Activated CD4-positive, alpha-beta T cell treated with anti-CD3 and anti-CD28 coated beads, Interleukin-2, amount 50 U/mL, for 4 hours (primary cell): ENCODE data around the gene ZCCHC7.
"Not testable (repeated sequence)": the region's sequence is repeated elsewhere in the genome, so short reads cannot be mapped to it uniquely, and the experiment has no call there.

Source experiments
- DNase-seq, 2 experiments: peaks; one replicate each; pipeline ENCODE4 v3.0.0-alpha.2; 2020

The ZCCHC7 gene

DNA sequence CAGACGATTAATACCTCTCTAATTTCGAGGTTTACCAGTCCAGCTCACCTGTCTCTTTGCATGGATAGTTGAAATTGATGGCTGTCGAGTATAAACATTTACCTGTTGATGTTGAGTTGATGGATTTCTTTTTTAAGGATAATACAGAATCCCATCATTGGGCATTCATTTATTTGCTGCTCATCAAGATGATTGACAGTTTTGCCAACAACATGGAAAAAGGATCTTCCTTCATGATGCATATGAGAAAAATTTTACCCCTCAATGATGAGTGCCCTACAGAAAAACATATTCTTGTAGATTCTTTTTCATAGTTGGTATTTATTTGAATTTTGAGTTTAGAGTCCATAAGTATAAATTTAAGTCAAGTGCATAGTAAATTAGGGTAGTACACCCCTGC lies 59.2 kb downstream of the ZCCHC7 start:
- no peak for DNase-seq

DNA sequence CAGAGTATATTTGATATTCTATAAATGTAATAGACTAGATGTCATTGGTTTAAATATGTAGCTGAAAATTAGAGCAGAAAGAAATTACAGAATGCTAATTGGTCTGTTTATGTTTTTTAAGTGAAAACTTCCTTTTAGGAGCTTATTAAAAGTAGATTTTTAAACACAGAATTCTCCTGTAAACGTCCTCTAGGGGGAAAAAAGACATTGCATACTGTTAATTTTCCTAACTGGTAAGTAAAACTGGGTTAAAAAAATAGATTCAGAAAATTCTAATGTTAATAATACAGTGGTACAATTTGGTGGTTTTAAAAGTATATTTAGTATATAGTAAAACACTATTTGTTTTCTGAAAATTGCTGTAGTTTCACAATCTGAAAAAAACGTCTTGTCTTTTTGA lies 59.8 kb downstream of the ZCCHC7 start:
- DNase-seq, result no peak

DNA sequence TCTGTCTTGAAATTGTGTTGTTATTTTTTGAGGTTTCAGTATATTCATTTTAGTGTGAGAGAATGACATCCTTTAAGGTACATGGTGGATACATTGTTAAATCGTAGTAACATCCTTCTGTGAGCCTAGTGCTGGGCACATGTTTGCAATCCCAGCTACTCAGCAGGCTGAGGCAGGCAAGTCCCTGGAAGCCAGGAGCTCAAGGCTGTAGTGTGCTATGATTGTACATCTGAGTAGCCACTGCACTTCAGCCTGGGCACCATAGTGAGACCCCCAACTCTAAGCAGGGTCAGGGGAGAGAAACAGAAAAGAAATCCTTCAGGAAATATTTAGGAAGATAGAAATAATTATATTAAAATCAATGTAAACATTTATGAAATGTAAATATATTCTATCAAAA lies 62.3 kb downstream of the ZCCHC7 start:
- DNase-seq, result no peak

DNA sequence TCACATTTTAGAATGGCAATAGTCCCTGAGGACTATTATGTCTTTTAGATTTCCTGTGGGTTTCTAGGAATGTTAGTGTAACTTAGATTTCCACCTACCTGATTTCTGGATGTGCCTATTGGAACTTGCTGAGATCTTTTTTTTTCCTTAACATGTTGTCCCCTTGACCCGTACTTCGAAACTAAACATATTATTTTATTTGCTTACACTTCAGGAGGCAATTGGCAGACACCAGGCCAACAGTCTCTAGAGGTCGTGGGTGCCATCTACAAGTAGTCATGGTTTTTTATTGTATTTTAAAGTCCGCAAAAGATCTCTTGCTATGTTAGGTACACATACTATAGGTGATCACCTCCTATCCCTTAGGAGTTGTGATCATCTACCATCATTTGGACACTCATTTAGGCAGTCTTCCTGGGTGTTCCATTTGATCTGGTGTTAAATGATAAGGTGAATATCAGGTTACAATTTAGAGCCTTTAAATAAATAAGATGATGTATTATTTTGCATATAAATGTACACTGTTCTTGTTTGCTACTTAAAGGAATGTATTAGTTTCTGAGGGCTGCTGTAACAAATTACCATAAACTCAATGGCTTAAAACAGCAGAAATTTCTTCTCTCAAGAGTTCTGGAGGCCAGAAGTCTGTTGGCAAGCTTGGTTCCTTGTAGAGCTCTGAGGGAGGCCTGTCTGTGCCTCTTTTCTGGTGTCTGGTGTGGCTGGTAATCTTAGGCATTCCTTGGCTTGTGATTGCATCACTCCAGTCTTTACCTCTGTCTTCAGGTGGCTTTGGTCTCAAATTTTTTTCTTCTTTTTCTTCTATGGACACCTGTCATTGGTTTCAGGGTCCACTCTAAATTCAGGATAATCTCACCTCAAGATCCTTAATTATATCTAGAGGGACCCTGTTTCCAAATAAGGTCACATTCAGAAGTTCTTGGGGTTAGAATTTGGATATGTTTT lies 64.8 kb downstream of the ZCCHC7 start:
- no peak for DNase-seq

DNA sequence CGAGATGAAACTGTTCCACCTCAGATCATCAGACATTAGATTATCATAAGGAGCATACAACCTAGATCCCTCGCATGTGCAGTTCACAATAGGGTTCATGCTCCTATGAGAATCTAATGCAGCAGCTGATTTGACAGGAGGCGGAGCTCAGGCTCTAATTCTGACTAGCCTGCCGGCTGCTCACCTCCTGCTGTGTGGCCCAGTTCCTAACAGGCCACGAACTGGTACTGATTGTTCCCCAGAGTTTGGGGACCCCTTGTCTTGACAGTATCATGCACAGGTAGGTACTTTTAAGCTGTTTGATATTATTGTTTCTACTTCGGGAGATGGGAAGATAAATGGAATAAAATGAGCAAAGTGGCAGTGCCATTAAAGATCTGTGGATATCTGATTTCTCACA lies 66.9 kb downstream of the ZCCHC7 start:
- DNase-seq, result no peak

DNA sequence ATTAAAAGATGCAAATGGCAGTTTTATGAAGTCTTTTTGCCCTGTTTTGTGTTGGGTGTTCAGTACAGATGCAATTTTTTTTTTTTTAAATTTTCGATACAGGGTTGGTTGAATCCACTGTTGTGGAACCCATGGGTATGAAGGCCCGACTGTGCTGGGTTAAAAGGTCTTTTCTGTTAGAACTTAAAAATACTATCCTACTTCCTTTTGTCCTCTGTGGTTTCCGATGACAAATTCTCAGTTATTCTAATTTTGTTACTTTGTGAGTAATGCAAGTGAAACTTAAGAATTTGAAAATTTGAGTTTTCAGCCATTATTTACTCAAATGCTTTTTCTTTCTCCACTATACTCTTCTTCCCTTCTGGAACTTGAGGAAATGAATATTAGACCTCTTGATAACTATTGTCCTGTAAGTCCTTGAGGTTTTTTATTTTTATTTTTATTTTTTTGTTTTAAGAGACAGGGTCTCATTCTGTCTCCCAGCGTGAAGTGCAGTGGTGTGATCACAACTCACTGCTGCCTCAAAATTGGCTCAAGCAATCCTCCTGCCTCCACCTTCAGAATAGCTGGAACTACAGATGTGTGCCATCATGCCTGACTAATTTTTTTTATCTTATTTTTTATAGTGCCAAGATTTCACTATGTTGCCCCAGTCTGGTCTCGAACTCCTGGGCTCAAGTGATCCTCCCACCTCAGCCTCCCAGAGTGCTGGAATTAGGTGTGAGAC lies 67.5 kb downstream of the ZCCHC7 start:
- DNase-seq, result no peak

DNA sequence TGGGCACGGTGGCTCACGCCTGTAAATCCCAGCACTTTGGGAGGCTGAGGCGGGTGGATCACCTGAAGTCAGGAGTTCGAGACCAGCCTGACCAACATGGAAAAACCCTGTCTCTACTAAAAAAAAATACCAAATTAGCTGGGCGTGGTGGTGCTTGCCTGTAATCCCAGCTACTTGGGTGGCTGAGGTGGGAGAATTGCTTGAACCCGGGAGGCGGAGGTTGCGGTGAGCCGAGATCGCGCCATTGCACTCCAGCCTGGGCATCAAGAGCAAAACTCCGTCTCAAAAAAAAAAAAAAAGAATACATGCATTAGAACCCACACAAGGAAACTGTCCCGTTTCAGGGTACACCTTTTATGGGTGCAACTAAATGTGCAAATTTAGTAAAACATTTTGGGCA lies 70.4 kb downstream of the ZCCHC7 start:
- DNase-seq, result not testable (repeated sequence)

DNA sequence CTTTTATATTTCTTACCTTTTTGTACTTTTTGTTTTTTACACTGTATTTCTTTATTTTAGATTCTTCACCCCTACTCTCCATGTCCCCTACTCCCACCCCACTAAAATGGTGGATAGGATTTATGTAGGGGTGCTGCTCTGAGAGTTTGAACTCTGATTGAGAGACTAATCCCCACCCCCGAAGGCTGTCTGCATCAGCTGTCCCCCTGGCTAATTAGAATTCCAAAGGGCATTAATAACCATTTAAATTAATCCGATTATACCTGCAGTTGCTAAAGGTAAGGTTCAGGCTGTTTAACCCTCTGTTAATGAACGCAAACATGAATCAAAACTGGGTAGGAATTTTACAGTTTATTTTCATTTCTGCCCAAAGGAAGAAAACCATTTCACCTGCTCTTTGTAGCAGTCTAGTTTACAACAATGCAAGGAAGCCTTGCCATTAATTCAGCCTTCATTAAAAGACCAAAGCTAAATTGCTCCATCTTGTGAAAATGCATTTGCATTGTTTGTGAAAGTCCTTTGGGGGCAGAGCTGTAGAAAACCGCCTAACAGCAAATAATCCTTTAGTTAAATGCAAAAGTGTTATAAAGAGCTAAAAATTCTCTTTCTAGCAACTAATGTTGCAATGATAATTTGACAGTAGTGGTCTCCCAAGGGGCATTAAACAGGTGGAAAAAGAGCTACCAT lies 71.2 kb downstream of the ZCCHC7 start:
- no peak for DNase-seq

DNA sequence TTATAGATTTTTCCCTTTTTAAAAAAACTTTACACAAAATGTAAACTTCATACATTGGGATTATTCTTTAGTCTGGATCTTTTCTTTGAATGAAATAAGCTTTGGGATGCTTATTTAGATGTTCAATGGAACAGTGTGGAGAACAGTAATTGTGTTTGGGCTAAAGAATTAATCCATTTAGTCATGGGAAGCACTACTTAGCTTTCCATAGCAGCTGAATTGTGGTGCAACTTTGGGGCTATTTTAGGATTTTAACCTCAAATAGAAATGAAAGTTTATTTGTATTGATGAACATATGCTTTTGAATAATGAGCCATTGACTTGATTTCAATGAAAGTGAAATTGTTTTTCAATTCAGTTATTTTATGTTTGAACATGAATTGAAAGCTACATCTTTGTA lies 72.4 kb downstream of the ZCCHC7 start:
- no peak for DNase-seq

DNA sequence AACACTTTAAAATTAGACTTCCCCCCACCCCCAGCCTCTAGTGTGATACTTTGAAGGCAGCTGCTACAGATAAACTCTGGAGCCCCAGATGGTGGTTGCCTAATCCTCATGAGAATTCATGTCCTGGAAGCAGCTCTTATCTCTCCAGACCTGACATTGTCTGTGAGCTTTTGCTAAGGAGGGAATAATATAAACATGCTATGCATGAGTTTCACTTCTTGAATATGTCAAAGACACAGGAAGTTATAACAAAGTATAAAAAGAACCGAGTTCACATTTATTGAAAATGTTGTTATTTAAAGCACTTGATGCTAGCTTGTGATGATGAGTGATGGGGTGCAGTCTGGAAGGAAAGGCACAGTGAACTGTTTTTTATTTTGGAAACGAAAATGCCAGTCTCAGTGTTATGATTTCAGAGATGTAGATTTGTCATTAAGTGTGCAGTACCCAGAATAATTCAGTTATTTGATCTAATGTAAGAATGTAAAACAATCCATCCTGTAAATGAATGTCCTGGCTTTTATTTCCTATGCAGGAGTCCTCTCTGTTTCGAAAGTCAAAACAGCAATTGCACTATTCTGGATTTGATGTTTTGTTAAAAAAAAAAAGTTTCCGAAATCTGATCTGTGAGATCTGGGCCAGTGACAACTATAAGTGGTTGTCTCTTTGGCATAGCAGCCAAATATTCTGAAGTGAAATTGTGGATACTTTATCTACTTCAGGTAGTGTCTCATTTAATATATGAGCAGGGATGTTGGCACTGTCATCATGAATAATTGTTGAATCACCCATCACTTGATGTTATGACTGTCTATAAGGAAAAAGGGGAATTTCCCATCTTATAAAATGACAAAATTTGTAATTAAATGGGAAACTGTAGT lies 77.0 kb downstream of the ZCCHC7 start:
- no peak for DNase-seq

DNA sequence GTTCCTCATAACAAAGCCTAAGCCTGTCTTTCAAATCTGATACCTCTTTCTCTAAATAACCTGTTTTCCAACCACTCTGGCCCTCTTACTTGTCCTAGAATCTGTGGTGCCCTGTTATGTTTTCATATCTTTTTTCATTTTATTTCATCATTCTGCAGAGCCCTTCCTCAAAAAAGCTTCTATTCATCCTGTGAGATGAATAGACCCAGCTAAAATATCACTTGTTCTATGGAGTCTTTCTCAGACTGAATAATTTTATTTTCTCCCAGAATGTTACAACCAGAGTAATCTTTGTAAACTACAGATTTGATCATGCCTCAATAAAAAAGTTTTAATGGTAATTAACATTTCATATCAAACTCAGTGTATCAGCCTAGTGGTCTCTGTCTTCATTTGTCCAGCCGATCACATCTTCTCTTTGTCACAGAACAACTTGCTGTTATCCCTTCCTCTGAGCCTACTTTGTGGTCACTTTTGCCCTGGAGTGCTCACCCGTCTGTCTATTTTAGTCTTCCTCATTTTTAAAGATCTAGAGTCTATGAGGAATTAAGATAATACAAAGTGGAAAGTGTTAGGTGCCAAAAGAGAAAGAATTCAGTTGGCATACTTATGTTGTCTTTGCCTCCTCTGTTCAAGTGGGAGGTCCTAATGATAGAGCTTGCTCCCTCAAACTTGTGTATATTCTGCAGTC lies 77.8 kb downstream of the ZCCHC7 start:
- no peak for DNase-seq

DNA sequence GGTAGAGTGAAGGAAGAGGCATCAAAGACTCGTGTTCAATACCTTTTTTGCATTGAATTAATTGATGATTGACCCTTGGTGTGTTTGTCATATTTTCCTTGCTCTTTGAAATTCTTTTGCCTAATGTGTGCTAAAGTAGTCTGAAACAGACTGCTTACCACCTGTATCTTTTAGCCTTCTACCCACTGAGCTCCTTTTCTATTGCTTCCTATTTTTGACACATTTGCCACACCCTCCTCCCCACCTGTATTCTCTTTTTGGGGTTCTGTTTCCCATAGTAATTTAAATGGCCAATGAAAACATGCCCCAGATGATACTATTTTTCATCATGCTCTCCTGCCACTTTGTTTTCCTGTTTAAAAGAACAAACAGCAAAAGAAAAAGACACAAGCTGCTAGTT lies 78.5 kb downstream of the ZCCHC7 start:
- no peak for DNase-seq

DNA sequence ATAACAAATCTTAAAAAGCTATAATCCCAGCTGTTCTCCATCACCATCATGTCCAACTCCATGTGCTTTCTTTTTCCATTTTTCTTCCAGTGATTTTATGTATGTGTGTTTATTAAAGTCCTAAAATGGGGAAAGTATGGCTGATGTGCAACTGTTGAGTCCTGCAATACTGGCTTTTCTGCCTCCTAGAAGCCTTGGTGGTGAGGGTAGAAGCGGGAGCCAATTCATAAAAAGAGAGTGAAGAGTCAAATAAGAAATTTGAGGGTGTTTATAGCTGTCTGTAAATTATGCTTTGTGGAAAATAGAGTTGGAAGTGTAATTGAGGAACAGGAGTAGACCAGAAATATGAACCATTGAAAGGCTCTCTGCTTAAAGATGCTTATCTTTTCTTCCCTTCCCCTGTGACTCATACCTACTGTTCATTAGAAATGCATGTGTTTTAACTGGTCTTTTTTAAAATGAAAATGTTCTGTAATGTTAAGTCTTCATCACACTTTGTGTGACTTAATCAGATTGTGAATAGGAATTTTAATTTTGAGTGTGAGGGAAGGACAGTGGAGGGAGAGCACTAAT lies 80.1 kb downstream of the ZCCHC7 start:
- DNase-seq, result no peak

DNA sequence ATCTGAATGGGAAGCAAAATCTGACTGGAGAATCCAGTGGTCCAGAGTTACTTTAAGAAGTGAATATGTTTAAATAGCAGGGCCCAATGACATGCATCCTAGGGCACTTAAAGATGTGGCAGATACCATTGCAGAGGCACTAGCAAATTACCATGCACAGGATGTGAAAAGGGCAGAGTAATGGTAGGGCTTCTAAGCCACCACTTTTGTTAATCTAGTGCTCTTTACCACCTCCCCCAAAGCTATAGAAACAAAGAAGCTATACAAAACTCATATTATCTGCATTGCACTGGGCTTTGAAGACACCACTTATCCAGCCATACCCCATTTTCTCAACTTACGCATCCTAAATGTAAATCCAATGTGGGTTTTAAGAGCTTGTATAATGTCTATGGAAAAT lies 81.2 kb downstream of the ZCCHC7 start:
- DNase-seq, result no peak

DNA sequence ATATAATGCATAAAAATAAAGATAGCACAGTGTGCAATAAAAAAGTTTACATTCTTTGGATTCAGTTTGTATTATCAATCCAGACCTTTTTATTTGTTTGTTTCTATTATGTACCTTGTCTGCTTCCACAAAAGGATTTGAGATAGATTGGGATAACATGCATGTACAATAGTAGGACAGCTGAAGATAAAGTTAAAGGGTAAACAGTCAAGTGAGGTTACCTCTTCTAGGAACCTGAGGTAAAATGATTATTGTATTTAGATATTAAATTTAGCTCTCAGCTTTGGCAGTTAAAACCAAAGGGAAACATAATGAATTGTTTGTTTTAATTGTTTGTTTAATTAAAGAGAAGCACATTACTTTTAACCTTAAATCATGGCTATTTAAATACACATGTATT lies 81.7 kb downstream of the ZCCHC7 start:
- no peak for DNase-seq

DNA sequence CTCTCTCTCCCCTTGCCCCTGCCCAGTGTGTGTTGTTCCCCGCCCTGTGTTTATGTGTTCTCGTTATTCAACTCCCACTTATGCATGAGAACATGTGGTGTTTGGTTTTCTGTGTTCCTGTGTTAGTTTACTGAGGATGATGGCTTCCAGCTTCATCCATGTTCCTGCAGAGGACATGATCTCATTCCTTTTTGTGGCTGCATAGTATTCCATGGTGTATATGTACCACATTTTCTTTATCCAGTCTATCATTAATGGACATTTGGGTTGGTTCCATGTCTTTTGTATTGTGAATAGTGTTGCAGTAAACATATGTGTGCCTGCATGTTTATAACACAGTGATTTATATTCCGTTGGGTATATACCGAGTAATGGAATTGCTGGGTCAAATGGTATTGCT lies 83.1 kb downstream of the ZCCHC7 start:
- not testable (repeated sequence) for DNase-seq

DNA sequence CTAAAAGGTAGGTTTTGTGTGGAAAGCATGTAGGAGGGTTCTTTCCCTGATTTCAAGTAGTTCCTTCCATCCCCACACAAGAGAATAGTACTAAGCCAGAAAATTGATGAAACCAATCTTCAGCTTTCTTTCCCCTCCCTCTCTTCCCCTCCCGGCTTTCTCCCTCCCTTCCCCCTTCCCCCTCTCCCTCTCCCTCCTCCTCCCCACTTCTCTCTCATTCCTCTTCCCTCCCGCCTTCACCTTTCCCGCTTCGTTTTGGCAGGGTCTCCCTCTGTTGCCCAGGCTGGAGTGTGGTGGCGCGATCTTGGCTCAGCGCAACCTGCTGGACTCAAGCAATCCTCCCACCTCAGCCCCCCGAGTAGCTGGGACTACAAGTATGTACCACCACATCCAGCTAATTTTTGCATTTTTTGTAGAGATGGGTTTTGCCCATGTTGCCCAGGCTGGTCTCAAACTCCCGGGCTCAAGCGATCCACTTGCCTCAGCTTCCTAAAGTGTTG lies 85.8 kb downstream of the ZCCHC7 start:
- DNase-seq, result no peak

DNA sequence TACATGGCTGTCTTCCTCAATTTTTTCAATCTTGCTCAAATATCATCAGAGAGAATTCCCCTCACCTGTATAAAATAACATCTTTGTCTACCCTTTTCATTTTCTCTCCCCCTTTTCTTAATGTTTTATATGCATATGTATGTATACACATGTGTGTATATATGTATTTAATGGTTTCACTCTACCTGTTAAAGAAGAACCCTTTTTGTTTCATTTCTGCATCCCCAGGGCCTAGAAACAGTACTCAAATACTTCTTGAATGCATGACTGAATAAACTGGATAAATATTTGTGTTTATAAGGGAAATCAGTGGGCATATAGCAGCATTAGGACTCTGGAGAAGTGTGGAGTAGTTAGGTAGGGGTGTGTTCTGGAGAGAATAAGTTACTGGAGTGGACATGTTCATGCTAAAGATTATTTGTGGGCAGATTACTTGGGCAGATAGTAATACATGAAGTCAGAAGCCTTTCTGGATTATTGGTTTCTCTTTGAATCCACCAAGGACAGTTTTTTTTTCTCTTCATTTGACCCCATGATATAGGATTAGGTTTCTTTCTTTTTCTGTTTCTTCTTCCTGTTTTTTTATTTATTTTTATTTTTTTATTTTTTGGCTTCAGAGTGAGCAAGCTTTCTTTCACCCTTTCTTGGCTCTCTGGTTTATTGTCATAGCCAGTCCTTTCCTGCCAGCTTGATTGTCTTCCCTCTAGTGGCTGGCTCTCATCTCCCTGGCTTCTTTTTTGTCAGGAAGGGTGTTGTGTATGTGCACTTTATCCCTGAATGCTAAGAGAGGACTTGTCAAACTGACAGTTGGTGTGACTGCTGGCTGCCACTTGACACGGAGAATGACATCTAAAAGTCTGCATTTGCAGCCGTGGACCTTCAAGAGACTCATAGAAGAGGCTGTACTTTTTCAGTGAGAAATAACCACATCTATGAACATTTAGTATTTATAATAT lies 89.3 kb downstream of the ZCCHC7 start:
- DNase-seq, result no peak

DNA sequence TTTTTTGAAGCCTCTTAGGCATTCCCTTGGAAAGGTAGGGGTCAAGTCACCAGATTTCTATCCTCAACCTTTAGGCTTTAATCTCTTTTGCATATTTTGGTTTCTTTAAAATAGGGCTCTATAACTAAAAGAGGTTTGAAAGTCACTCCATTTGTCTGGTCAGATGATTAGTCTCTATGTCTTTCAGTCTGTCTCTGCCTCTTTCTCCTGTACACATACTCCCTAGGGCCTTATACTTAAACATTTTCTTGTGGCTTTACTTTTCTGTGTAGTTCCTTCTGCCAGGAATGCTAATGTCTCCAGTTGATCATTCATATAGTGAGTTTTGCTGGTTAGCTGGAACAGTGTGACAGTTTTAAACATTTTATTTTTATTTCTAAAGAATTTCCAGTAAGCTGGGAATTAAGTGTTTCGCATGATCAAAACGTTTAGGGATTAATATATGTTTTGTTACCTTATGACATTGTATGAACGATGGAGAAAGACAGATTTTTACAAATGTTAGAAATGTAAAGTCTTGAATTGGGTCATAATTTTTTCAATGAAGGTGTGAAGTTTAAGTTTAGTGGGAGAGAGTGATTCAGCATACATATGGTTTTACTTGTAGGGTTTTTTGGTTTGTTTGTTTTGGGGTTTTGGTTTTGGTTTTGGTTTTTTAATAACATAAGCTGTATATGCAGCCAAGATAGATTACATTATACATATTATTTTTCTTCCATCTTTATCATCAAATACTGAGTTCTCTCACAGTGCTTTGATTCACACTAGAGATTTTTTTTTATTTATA lies 90.6 kb downstream of the ZCCHC7 start:
- no peak for DNase-seq
